Measurements from ENCODE around the gene BCL7A. TPM values are rescaled to one million over a fixed set of nuclear protein-coding genes. Genes with fewer than 3 reads are reported as not detected.

BCL7A gene
- total and polyA plus RNA-seq, 10 of the 15 experiments (the other 5 are each of a cell fraction or from before 2014, with no cell fraction given), result 0.37 to 17.2 (median 11.7) TPM

- intact Hi-C loops (cut with micrococcal nuclease; ENCODE audit: unreplicated experiment) (no loop called here), in situ Hi-C loops (cut with MboI) (no loop called here)
- RAD21 ChIA-PET (ENCODE audit: unreplicated experiment), result no interaction called here
- Histone ChIP-seq H3K9me3 (replicated peaks; ENCODE audit: control insufficient read depth, insufficient read depth, low read length) (no peaks in the 10 kb centered on the region), H3K27me3 (replicated peaks in 1 of 2; ENCODE audit: control insufficient read depth in 2 of 2, insufficient read depth in 2 of 2, low read length in 1 of 2) (no peaks in the 10 kb centered on the region), H3K4me1 (ENCODE audit: control insufficient read depth, insufficient read depth, low read length) (peaks cover 9% of the 10 kb centered on the region), H3K4me3 (no peak overlapping the region), H3K27ac (ENCODE audit: control insufficient read depth, insufficient read depth) (no peak overlapping the region), H3K4me2 (ENCODE audit: control insufficient read depth, insufficient read depth) (no peak overlapping the region), H3K9ac (ENCODE audit: control insufficient read depth, insufficient read depth, low read length) (no peak overlapping the region), H4K20me1 (ENCODE audit: control insufficient read depth, insufficient read depth) (no peaks in the 10 kb centered on the region), H3K36me3 (ENCODE audit: control insufficient read depth in 2 of 2, insufficient read depth in 2 of 2, low read length in 1 of 2) (no peaks in the 10 kb centered on the region; a peak in 1 of 4 replicates), H2AFZ (ENCODE audit: control insufficient read depth, low read depth, low read length) (no peak overlapping the region), H3K79me2 (ENCODE audit: control insufficient read depth, insufficient read depth, low read length) (no peaks in the 10 kb centered on the region)
- FAIRE-seq (no peak), DNase-seq (ENCODE audit: low read depth, low spot score) (no peak), ATAC-seq (no peak)
- CTCF ChIA-PET, result no interaction called here
- POLR2A ChIA-PET, result no interaction called here
- BruUV-seq (replicated peaks), result no TSS peak
- TF ChIP-seq ZNF384 (IDR thresholded peaks at IDR 0.05; ENCODE audit: borderline replicate concordance, low read depth, low read length) (no peak), FOXM1 (IDR thresholded peaks at IDR 0.05; ENCODE audit: low read depth, low read length) (no peak), BRCA1 (IDR thresholded peaks at IDR 0.05; ENCODE audit: low read depth, low read length) (no peak), ZNF274 (IDR thresholded peaks at IDR 0.05; ENCODE audit: insufficient read depth, insufficient read length) (no peak)
- SMC1A ChIA-PET (ENCODE audit: uncharacterized antibody, unreplicated experiment), result no interaction called here
- WGBS (ENCODE audit: insufficient coverage, insufficient replicate concordance, low lambda C conversion rate, missing lambda C conversion rate), result 60% methylated on average over 6 of the region's 6 CpGs
Measured at GRCh38 chr12:122036153-122036552, 14.5 kb downstream of the BCL7A start.

- DNase-seq (ENCODE audit: low read depth, low spot score) (no peak), FAIRE-seq (no peak), ATAC-seq (peak; percentile 57)
- BruUV-seq (replicated peaks), result no TSS peak
- RAD21 ChIA-PET (ENCODE audit: unreplicated experiment), result no interaction called here
- Histone ChIP-seq H3K27ac (ENCODE audit: control insufficient read depth, insufficient read depth) (no peak overlapping the region), H3K9me3 (replicated peaks; ENCODE audit: control insufficient read depth, insufficient read depth, low read length) (no peaks in the 10 kb centered on the region), H3K4me2 (ENCODE audit: control insufficient read depth, insufficient read depth) (no peak overlapping the region), H2AFZ (ENCODE audit: control insufficient read depth, low read depth, low read length) (no peak overlapping the region), H3K4me1 (ENCODE audit: control insufficient read depth, insufficient read depth, low read length) (no peaks in the 10 kb centered on the region), H3K9ac (ENCODE audit: control insufficient read depth, insufficient read depth, low read length) (no peak overlapping the region), H4K20me1 (ENCODE audit: control insufficient read depth, insufficient read depth) (no peaks in the 10 kb centered on the region), H3K27me3 (replicated peaks in 1 of 2; ENCODE audit: control insufficient read depth in 2 of 2, insufficient read depth in 2 of 2, low read length in 1 of 2) (no peaks in the 10 kb centered on the region), H3K4me3 (no peak overlapping the region), H3K79me2 (ENCODE audit: control insufficient read depth, insufficient read depth, low read length) (no peaks in the 10 kb centered on the region), H3K36me3 (ENCODE audit: control insufficient read depth in 2 of 2, insufficient read depth in 2 of 2, low read length in 1 of 2) (no peaks in the 10 kb centered on the region; a peak in 1 of 4 replicates)
- intact Hi-C loops (cut with micrococcal nuclease; ENCODE audit: unreplicated experiment), result no loop called here
- 86% methylated on average over 21 of the region's 21 CpGs for WGBS (ENCODE audit: insufficient coverage, insufficient replicate concordance, low lambda C conversion rate, missing lambda C conversion rate)
- in situ Hi-C loops (cut with MboI), result no loop called here
- POLR2A ChIA-PET, result no interaction called here
- SMC1A ChIA-PET (ENCODE audit: uncharacterized antibody, unreplicated experiment), result no interaction called here
- CTCF ChIA-PET, result interaction anchor here (0.7 kb wide), 1 partner anchor 82 kb away, joined by 3 read pairs; no protein-coding TSS in a partner anchor
- TF ChIP-seq PML (IDR thresholded peaks at IDR 0.05; ENCODE audit: low read length), result no peak
- no peak for TF ChIP-seq ASH2L (IDR thresholded peaks at IDR 0.05; ENCODE audit: borderline replicate concordance, low read depth)
- no peak for TF ChIP-seq BRCA1 (IDR thresholded peaks at IDR 0.05; ENCODE audit: low read depth, low read length)
- TF ChIP-seq, protein P1, sequence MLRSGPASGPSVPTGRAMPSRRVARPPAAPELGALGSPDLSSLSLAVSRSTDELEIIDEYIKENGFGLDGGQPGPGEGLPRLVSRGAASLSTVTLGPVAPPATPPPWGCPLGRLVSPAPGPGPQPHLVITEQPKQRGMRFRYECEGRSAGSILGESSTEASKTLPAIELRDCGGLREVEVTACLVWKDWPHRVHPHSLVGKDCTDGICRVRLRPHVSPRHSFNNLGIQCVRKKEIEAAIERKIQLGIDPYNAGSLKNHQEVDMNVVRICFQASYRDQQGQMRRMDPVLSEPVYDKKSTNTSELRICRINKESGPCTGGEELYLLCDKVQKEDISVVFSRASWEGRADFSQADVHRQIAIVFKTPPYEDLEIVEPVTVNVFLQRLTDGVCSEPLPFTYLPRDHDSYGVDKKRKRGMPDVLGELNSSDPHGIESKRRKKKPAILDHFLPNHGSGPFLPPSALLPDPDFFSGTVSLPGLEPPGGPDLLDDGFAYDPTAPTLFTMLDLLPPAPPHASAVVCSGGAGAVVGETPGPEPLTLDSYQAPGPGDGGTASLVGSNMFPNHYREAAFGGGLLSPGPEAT (IDR thresholded peaks at IDR 0.05; ENCODE audit: low read depth), result no peak
- no peak for TF ChIP-seq BACH1 (IDR thresholded peaks at IDR 0.05; ENCODE audit: borderline replicate concordance)
- no peak for TF ChIP-seq ZNF274 (IDR thresholded peaks at IDR 0.05; ENCODE audit: insufficient read depth, insufficient read length)
- no peak for TF ChIP-seq MYB (IDR thresholded peaks at IDR 0.05; ENCODE audit: borderline replicate concordance, low read depth, low read length)
- no peak for TF ChIP-seq SIN3A (IDR thresholded peaks at IDR 0.05; ENCODE audit: low read depth, low read length)
- TF ChIP-seq ZNF24 (IDR thresholded peaks at IDR 0.05), result no peak
- no peak for TF ChIP-seq SUPT20H (IDR thresholded peaks at IDR 0.05; ENCODE audit: borderline replicate concordance, control insufficient read depth, low read depth, low read length)
- TF ChIP-seq STAT3 (IDR thresholded peaks at IDR 0.05; ENCODE audit: low read depth, low read length), result no peak
- no peak for TF ChIP-seq DPF2 (IDR thresholded peaks at IDR 0.05)
- TF ChIP-seq TBL1XR1 (IDR thresholded peaks at IDR 0.05; ENCODE audit: low read depth, low read length), result no peak
- no peak for TF ChIP-seq PAX5 (IDR thresholded peaks at IDR 0.05; ENCODE audit: borderline replicate concordance, low read depth, low read length)
- TF ChIP-seq ZBED1 (IDR thresholded peaks at IDR 0.05; ENCODE audit: borderline replicate concordance), result no peak
Measured at GRCh38 chr12:122040579-122041386, 19.1 kb downstream of the BCL7A start.

All from GM12878 (cell line).